NCI-H128 (cell line): Measurements from ENCODE around the gene CDH5.

Experiments used
- DNase-seq: peaks from one replicate; lab custom pipeline; 2025; ENCODE audit not compliant: unreplicated experiment; lab: John Stamatoyannopoulos, UW

CDH5 gene

DNA sequence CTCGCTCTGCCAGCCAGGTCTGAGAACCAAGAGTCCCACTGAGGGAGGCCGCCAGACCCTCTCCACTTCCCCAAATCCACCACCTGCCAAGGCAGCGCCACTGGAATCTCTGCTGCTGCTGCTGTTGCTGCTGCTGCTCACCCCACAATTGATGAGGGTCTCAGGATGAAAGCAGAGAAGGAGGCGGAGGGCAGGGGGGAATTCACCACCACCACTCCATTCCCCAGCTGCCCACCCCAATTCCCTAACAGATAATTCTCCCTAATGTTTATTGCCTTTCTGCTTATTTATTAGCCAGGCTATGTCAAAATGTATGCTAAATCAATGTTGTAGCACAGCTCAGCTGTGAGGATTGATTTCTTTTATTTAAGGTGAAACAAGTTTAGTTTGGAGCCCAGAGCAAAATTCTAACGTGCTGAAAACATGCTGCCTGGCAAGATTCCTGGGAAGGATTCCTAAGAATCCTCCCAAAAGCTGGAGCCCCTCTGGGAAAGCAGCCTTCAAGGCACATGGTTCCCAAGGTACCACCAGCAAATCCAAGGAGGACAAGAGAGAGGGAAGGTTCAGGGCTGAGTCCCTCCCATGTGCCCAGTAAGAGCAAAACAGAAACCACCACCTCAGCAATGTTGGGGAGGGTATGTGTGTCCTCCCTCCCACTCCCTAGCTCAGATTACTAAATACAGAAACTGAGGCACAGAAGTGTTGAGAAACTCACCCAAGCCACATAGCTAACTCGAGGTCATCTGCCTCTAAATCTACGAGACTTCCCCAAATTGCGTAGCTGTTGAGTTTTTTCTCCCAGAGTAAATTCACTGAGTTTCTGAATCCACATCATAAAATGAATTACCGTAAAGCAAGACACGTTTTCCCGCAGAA, 12.2 kb upstream of the CDH5 start:
- no peak for DNase-seq

- no peak for DNase-seq
Observed at GRCh38 chr16:66355526-66355925, 11.0 kb upstream of the CDH5 start.

DNA sequence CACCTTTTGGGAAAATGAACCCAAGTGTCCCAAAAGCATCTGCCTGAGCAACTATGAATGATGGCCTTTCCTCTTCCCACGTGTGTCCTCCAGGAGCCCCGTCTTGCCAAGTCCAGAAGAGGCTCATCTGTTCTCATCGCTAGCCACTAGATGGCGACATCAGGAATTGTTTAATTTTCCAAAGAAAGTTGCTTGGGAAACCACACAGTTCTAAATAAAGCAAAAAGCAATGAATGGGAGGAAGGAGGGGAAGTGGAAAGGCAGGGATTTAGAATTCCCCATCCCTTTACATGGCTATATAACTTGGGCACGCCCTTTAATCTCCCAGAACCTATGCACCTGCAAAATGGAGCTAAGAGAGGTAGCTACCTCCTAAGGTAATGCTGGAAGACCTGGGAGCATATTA, 9.0 kb upstream of the CDH5 start:
- no peak for DNase-seq

DNA sequence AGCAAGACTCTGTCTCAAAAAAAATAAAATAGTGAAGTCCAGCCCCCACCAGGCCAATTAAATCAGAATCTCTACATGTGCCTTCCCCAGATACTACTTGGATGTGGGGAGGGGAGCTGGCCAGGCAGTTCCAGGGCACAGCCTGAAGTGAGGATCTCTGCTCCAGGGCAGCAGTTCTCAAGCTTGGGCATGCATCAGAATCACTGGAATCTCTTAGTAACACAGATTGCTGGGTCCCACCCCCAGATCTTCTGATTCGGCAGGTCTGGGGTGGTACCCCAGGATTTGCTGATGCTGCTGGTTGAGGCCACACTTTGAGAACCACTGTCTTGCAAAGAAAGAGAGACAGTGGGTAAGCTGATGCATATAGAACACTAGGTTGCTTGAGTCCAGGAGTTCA, 8.3 kb upstream of the CDH5 start:
- DNase-seq = no peak

- no peak for DNase-seq
Observed at GRCh38 chr16:66359012-66359411, 7.5 kb upstream of the CDH5 start.

DNA sequence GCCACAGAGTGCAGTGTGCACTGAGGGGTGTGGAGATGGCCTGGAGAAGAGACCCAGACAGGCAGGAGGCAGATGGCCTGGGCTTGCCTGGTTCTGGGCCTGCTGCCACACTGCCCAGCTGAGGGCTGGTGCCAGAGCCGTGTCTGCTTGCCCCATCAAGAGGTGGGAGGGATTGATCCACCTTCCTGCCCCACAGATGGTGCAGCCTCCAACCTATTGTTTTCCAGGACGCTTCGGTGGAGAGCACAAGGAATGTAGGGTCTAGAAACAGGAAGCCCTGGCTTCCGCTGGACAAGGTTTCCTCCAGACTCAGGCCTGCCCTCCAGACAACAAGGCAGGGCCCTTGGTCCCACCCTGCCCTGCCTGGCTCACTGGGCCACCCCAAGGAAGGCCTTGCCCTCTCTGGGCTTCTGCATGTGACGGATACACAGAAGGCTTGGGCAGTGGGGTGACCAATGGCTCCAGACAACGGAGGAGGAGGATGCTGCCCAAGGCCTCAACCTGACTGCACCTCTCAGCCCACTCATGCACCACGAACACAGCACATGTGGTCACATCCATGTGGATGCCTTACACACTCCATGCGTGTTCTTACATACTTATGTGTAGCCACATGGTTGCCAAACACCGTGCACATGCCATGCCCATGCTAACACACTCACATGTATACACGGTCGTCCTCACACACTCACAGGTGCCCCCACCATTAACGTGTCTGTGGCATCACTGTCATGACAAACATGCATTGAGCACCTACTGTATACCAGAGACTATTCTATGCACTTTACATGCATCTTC, 6.5 kb upstream of the CDH5 start:
- DNase-seq = no peak

GRCh38 chr16:66360624-66361324, 5.7 kb upstream of the CDH5 start:
- no peak for DNase-seq

DNA sequence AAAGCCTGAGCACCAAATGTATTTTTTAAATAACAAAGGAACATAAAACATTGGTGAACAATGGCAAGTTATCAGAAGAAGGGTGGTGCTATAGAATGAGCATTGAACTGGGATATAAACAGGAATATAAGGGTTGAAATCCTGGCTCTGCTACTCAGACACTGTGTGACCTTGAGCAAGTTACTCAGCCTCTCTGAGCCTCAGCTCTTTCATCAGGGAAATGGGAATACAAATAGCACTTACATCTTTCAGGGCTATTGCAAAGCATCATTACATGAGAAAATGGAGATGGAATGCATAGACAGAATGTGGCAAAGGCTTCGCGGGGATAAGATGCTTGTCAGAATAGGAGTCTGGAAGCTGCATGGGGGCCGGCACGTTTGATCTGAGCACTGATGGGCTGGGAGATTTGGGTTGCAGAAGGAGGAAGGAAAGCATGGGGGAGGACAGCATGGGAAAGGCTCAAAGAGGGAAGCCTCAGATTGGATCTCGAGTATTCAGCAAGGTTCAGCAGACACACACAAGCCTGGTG, 4.8 kb upstream of the CDH5 start:
- DNase-seq = no peak

DNA sequence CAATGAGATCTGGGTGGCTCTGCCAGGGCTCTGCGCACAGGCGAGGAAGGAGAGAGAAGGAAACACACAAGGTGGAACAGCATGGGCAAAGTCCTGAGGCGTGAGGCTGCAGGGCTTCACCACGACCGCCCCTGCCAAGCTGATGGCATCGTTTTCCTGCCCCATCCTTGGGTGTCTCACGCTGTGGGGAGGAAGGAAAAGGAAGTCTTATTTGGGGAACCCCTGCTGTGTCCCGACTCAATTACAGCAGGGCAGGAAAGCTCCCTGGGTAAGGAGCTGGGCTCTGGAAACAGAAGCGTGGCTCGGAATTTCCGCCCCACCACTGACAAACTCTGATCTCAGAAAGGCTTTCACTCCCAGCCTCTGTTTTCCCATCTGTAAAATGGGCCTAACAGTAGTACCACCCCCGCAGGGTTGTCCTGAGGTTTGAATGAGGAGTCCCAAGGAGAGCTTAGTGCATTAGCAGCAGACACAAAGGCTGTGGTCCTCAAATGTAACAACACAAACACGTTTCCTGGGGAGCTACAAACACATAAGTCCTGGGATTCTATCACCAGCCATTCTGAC, 3.2 kb upstream of the CDH5 start:
- DNase-seq = no peak

DNA sequence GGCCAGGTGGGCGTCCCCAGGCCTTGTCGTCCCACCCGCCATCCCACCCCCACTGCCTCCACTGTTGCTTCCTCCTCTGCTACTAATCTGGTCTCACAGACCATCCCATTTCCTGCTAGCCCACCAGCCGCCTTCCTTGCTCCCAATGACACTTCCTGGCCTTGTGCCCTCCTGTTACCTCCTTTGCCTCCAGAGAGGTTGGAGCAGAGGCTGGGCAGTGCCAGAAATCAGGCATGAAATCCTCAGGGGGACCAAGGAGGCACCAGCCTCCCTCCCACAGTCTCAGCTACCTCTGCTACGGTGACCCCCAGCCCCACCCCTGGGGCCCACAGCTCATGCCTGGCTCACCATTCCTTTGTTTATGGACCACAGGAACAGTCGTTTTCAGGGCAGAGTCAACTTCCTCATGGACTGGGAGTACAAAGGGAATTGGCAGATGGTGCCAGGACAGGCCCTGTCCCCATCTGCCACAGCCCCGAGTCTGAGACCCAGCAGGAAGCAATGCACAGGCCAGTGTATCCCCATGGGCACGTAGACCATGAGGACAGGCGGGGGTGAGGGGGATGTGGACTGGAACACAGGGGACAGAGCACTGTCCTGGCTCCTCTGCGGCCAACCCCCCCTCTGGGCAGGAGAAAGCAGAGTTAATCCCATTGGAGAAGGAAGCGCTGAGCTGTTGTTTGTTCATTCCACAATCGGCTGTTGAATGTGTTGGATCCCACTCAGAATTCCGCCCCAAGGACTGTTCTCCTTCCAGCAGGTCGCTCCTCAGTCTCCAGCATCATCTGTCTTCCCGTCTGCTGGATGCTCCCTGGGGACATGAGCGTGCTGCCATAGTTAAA, 2.2 kb upstream of the CDH5 start:
- DNase-seq = no peak

- DNase-seq = no peak
Observed at GRCh38 chr16:66364959-66365306, 1.6 kb upstream of the CDH5 start.

DNA sequence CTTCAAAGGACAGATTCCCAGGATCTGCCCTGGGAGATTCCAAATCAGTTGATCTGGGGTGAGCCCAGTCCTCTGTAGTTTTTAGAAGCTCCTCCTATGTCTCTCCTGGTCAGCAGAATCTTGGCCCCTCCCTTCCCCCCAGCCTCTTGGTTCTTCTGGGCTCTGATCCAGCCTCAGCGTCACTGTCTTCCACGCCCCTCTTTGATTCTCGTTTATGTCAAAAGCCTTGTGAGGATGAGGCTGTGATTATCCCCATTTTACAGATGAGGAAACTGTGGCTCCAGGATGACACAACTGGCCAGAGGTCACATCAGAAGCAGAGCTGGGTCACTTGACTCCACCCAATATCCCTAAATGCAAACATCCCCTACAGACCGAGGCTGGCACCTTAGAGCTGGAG, 840 bp upstream of the CDH5 start:
- no peak for DNase-seq

GRCh38 chr16:66367968-66368891, 1.7 kb downstream of the CDH5 start:
- DNase-seq = no peak

GRCh38 chr16:66369055-66369592, 2.6 kb downstream of the CDH5 start:
- no peak for DNase-seq

DNA sequence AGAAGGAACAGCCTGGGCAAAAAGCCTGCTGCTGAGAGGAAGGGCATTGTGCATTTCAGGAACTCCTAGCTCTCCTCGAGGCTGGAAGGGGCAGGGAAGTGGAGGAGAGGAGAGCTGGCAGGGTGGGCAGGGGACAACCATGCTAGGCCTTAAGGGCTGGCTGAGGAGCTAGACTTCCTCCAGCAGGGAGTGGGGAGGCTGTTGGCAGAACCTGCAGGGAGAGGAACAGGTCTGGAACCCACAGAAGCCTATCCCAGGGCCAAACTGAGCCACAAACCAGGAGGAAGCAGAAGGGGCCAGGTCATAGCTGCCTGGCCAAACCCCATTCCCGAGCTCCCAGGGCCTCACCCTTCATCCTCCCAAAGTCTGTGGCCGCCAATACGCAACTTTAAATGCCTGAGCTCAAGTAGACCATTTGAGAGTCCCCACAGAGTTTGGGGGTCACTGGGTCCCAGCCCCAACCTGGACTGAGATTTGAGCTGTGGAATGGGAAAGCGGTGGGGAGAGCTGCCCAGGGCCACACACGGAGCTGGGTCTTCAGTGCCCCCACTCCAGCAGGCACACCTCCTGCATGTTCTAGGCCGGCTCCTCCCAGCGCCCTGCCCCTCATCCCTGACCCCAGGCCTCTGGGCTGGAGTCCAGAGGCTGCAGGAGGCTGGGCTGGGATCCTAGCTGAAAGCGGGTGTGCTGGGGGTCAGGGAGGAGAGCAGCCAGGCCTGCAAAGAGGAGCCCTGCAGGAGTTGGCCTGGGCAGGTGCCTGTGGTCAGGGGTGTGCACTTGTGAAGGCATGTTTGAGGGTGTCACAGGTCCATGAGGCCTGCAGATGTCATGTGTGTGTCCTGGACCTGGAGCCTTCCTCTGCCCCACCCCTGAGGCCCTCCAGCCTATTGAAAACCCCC, 4.5 kb downstream of the CDH5 start:
- no peak for DNase-seq

GRCh38 chr16:66372078-66372897, 5.8 kb downstream of the CDH5 start:
- no peak for DNase-seq

DNA sequence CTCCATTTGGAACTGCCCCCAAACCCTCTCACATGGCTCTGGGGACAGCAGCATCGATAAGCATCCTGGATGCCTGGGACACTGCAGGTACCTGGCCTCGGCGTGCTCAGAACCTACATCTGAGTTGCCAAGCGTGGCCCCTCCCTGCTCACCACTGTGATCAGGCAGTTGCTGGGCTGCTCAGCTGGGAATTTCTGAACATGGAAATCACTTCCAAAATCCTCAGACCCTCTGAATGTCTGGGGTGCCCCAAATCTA, 6.3 kb downstream of the CDH5 start:
- no peak for DNase-seq
